MM.1S (cell line): ENCODE data around the gene SH3TC2.

Experiments used
- DNase-seq: peaks from one replicate; pipeline ENCODE4 v3.0.0-alpha.2; 2015
- H2AFZ ChIP-seq: fragments of 300-600 bp; sonication (generic); 2 replicates; pipeline ENCODE4 v1.6.0; 2016; ENCODE audit warnings: antibody characterized with exemption, low read length
- H3F3A ChIP-seq: fragments of 300-600 bp; sonication (generic); 2 replicates; pipeline ENCODE4 v1.6.1; 2016; ENCODE audit warnings: mild to moderate bottlenecking, antibody characterized with exemption, low read length, moderate library complexity, mixed read lengths; ENCODE audit not compliant: insufficient read depth
- H3K27ac ChIP-seq: fragments of 300-600 bp; sonication (generic); 2 replicates; pipeline ENCODE4 v1.5.1; 2016; ENCODE audit warnings: mild to moderate bottlenecking, low read length
- H3K27me3 ChIP-seq: fragments of 300-600 bp; sonication (generic); replicated peaks from 2 replicates; pipeline ENCODE4 v1.6.0; 2016; ENCODE audit warnings: low read length; ENCODE audit not compliant: insufficient read depth
- H3K36me3 ChIP-seq: fragments of 300-600 bp; sonication (generic); replicated peaks from 2 replicates; pipeline ENCODE4 v1.6.1; 2016; ENCODE audit warnings: mild to moderate bottlenecking, low read length, mixed read lengths; ENCODE audit not compliant: insufficient read depth
- H3K4me1 ChIP-seq: fragments of 300-600 bp; sonication (generic); 2 replicates; pipeline ENCODE4 v1.6.1; 2016; ENCODE audit warnings: low read length, mixed read lengths
- H3K4me2 ChIP-seq: fragments of 300-600 bp; sonication (generic); 2 replicates; pipeline ENCODE4 v1.6.0; 2016; ENCODE audit warnings: low read depth, low read length
- H3K4me3 ChIP-seq: fragments of 300-600 bp; sonication (generic); 2 replicates; pipeline ENCODE4 v1.5.1; 2016; ENCODE audit warnings: low read length, mixed read lengths
- H3K79me2 ChIP-seq: fragments of 300-600 bp; sonication (generic); 2 replicates; pipeline ENCODE4 v1.6.1; 2016; ENCODE audit warnings: mixed run types, low read length, mixed read lengths
- H3K9ac ChIP-seq: fragments of 300-600 bp; sonication (generic); 2 replicates; pipeline ENCODE4 v1.6.1; 2016; ENCODE audit warnings: low read length, mixed read lengths
- H3K9me2 ChIP-seq: fragments of 300-600 bp; sonication (generic); replicated peaks from 2 replicates; pipeline ENCODE4 v1.6.1; 2016; ENCODE audit warnings: mild to moderate bottlenecking, low read length, mixed read lengths; ENCODE audit not compliant: insufficient read depth
- H3K9me3 ChIP-seq: fragments of 300-600 bp; sonication (generic); replicated peaks from 2 replicates; pipeline ENCODE4 v1.6.1; 2016; ENCODE audit warnings: mild to moderate bottlenecking, low read length, mixed read lengths; ENCODE audit not compliant: insufficient read depth
- H4K20me1 ChIP-seq: fragments of 300-600 bp; sonication (generic); 2 replicates; pipeline ENCODE4 v1.6.1; 2016; ENCODE audit warnings: mild to moderate bottlenecking, low read length, moderate library complexity, mixed read lengths; ENCODE audit not compliant: insufficient read depth
- EZH2 ChIP-seq: fragments of 300-600 bp; sonication (generic); optimal IDR thresholded peaks from 2 replicates; pipeline ENCODE3; 2017; ENCODE audit warnings: low read depth, mild to moderate bottlenecking, antibody characterized with exemption, low read length, mixed read lengths
- EZH2phosphoT487 ChIP-seq: fragments of 300-600 bp; sonication (generic); IDR thresholded peaks from 2 replicates; pipeline ENCODE4 v1.6.1; 2018; ENCODE audit warnings: antibody characterized with exemption, low read length
- TF ChIP-seq, protein P1 (sequence below): fragments of 300-600 bp; sonication (generic); IDR thresholded peaks from 2 replicates; pipeline ENCODE4 v1.5.1; 2016; ENCODE audit warnings: antibody characterized with exemption, low read length, mixed read lengths

Gene SH3TC2

GRCh38 chr5:148970228-148970627 is 92.6 kb downstream of the SH3TC2 start:
- no peaks in the 10 kb centered on the region for H3K9me3 ChIP-seq
- no peak overlapping the region for H2AFZ ChIP-seq
- no peaks in the 10 kb centered on the region for H3F3A ChIP-seq
- no peak overlapping the region for H3K9ac ChIP-seq
- H4K20me1 ChIP-seq = no peaks in the 10 kb centered on the region
- no peak for DNase-seq
- no peaks in the 10 kb centered on the region for H3K79me2 ChIP-seq
- H3K9me2 ChIP-seq = no peaks in the 10 kb centered on the region
- no peak overlapping the region for H3K4me3 ChIP-seq
- no peaks in the 10 kb centered on the region for H3K36me3 ChIP-seq
- H3K27me3 ChIP-seq = no peaks in the 10 kb centered on the region
- H3K4me2 ChIP-seq = no peak overlapping the region
- TF ChIP-seq, protein P1, sequence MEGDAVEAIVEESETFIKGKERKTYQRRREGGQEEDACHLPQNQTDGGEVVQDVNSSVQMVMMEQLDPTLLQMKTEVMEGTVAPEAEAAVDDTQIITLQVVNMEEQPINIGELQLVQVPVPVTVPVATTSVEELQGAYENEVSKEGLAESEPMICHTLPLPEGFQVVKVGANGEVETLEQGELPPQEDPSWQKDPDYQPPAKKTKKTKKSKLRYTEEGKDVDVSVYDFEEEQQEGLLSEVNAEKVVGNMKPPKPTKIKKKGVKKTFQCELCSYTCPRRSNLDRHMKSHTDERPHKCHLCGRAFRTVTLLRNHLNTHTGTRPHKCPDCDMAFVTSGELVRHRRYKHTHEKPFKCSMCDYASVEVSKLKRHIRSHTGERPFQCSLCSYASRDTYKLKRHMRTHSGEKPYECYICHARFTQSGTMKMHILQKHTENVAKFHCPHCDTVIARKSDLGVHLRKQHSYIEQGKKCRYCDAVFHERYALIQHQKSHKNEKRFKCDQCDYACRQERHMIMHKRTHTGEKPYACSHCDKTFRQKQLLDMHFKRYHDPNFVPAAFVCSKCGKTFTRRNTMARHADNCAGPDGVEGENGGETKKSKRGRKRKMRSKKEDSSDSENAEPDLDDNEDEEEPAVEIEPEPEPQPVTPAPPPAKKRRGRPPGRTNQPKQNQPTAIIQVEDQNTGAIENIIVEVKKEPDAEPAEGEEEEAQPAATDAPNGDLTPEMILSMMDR = no peak
- TF ChIP-seq EZH2phosphoT487 = no peak
- TF ChIP-seq EZH2 = no peak
- no peaks in the 10 kb centered on the region for H3K4me1 ChIP-seq
- no peak overlapping the region for H3K27ac ChIP-seq

DNA sequence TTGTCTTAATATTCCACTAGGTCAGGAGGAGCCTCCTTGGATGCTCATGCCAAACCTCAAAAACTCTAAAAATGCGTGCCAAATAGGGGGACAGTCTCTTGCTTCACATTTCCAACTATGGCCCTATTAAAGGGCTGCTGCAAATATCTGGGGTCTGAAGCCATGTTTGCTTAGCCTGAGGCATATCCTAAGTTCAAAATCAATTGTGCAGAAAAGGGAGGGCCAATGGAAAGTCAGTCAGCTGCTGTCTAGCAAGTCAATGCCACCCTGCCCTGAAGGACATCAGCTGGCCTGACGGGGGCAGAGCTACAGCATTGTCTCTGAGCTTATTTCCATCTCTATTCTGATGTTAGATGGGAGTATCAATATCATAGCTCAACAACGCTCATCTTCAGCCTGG is 93.6 kb downstream of the SH3TC2 start:
- no peaks in the 10 kb centered on the region for H3K79me2 ChIP-seq
- no peaks in the 10 kb centered on the region for H3F3A ChIP-seq
- no peaks in the 10 kb centered on the region for H3K9me3 ChIP-seq
- no peak overlapping the region for H3K4me2 ChIP-seq
- no peaks in the 10 kb centered on the region for H3K36me3 ChIP-seq
- H3K27me3 ChIP-seq = no peaks in the 10 kb centered on the region
- H4K20me1 ChIP-seq = no peaks in the 10 kb centered on the region
- no peak overlapping the region for H3K27ac ChIP-seq
- no peaks in the 10 kb centered on the region for H3K4me1 ChIP-seq
- TF ChIP-seq, protein P1 = no peak
- TF ChIP-seq EZH2phosphoT487 = no peak
- no peak for TF ChIP-seq EZH2
- H2AFZ ChIP-seq = no peak overlapping the region
- H3K9me2 ChIP-seq = no peaks in the 10 kb centered on the region
- no peak overlapping the region for H3K9ac ChIP-seq
- H3K4me3 ChIP-seq = no peak overlapping the region
- no peak for DNase-seq

- Histone ChIP-seq H3F3A (no peaks in the 10 kb centered on the region), H3K27ac (no peak overlapping the region), H3K9ac (no peak overlapping the region), H3K4me3 (no peak overlapping the region), H3K4me2 (no peak overlapping the region), H3K36me3 (no peaks in the 10 kb centered on the region), H4K20me1 (no peaks in the 10 kb centered on the region), H3K9me3 (no peaks in the 10 kb centered on the region), H3K4me1 (peaks cover 6% of the 10 kb centered on the region), H3K9me2 (no peaks in the 10 kb centered on the region), H2AFZ (no peak overlapping the region), H3K79me2 (no peaks in the 10 kb centered on the region), H3K27me3 (no peaks in the 10 kb centered on the region)
- DNase-seq = no peak
- TF ChIP-seq, protein P1 = no peak
- TF ChIP-seq EZH2phosphoT487 = no peak
These were observed 94.6 kb downstream of the SH3TC2 start for GRCh38 chr5:148968311-148968710.

DNA sequence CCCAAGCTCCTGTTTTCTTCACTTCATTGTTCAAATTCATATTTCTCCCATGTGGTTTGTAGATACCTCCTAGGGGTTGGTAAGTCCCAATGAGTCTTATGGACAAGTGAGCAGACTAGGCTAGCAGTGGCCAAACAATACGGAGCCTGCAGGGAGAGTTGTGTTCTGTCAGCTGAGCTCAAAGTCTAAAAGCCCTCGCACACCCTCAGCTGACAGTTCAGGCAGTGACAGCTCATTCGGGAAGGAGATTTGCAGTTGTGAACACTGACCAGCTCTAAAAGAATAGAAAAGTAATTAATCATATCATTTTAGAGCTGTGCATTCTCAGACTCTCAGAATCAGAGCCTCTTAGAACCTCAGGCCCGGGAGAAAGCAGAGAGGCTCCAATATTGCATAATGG is 95.1 kb downstream of the SH3TC2 start:
- H3K4me3 ChIP-seq = no peak overlapping the region
- no peak for DNase-seq
- no peak overlapping the region for H3K4me2 ChIP-seq
- no peak overlapping the region for H2AFZ ChIP-seq
- no peak overlapping the region for H3K9ac ChIP-seq
- peaks cover 6% of the 10 kb centered on the region for H3K4me1 ChIP-seq
- H3K27ac ChIP-seq = no peak overlapping the region
- H3K9me2 ChIP-seq = no peaks in the 10 kb centered on the region
- TF ChIP-seq EZH2phosphoT487 (no peak), EZH2 (no peak)
- TF ChIP-seq, protein P1 = no peak
- no peaks in the 10 kb centered on the region for H3K79me2 ChIP-seq
- no peaks in the 10 kb centered on the region for H3K36me3 ChIP-seq
- H4K20me1 ChIP-seq = no peaks in the 10 kb centered on the region
- no peaks in the 10 kb centered on the region for H3K9me3 ChIP-seq
- H3K27me3 ChIP-seq = no peaks in the 10 kb centered on the region
- no peaks in the 10 kb centered on the region for H3F3A ChIP-seq
